ENCODE results near the gene TMEM184B. TPM values are rescaled to one million over a fixed set of nuclear protein-coding genes. Genes with fewer than 3 reads are reported as not detected.

TMEM184B gene
- total and polyA plus RNA-seq, 2 experiments from 2014 or later = 42.2 to 95.1 TPM

DNA sequence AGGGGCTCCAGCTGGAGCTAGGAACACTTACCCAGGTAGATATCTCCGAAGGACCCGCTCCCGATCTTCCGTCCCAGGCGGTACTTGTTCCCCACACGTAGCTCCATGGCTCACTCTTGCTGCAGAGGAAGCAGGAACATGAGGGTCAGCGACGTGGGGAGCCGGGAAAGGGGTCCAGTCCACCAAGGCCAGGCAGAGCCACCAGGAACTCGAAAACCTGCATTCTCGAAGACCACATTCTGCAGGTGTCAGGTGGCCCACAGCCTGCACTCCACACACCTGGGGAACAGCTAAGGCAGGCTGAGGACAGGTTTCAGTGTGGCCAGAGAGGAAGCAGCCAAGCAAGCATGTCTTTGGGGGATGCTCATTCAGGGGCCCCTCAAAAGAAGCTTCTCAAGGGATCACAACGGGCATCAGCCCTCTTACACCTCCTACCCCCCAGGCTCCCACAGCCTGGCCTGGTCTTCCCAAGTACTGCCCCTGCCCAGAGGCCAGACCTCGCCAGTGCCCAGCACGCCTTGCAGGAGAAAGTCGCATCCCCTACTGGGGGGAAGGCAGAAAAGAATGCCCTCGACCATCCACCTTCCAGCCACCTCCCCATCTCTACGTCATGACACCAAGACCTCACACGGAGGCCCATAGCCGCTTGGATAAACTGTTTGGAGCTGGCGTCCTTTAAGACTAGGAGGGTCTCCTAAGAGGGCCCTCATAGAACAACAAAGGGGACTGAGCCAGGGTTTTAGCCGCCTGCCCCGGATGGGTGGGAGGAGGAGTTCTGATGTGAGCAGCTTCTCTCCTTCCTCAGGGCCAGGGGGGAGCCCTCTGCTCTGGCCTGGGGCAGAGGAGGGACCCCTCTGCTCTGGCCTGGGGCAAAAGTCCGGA is 41.5 kb upstream of the TMEM184B start (continued):
- TF ChIP-seq, protein P1, sequence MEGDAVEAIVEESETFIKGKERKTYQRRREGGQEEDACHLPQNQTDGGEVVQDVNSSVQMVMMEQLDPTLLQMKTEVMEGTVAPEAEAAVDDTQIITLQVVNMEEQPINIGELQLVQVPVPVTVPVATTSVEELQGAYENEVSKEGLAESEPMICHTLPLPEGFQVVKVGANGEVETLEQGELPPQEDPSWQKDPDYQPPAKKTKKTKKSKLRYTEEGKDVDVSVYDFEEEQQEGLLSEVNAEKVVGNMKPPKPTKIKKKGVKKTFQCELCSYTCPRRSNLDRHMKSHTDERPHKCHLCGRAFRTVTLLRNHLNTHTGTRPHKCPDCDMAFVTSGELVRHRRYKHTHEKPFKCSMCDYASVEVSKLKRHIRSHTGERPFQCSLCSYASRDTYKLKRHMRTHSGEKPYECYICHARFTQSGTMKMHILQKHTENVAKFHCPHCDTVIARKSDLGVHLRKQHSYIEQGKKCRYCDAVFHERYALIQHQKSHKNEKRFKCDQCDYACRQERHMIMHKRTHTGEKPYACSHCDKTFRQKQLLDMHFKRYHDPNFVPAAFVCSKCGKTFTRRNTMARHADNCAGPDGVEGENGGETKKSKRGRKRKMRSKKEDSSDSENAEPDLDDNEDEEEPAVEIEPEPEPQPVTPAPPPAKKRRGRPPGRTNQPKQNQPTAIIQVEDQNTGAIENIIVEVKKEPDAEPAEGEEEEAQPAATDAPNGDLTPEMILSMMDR (conservative IDR thresholded peaks at IDR 0.05; ENCODE audit: low read depth in 2 of 2) = no peak
- TF ChIP-seq ZNF114 (CRISPR knock-in tag; IDR thresholded peaks at IDR 0.05) (no peak), CREB1 (CRISPR knock-in tag; IDR thresholded peaks at IDR 0.05; ENCODE audit: low read depth) (no peak), ZNF331 (CRISPR knock-in tag; IDR thresholded peaks at IDR 0.05; ENCODE audit: low read depth) (no peak)
- TF ChIP-seq, protein P2, sequence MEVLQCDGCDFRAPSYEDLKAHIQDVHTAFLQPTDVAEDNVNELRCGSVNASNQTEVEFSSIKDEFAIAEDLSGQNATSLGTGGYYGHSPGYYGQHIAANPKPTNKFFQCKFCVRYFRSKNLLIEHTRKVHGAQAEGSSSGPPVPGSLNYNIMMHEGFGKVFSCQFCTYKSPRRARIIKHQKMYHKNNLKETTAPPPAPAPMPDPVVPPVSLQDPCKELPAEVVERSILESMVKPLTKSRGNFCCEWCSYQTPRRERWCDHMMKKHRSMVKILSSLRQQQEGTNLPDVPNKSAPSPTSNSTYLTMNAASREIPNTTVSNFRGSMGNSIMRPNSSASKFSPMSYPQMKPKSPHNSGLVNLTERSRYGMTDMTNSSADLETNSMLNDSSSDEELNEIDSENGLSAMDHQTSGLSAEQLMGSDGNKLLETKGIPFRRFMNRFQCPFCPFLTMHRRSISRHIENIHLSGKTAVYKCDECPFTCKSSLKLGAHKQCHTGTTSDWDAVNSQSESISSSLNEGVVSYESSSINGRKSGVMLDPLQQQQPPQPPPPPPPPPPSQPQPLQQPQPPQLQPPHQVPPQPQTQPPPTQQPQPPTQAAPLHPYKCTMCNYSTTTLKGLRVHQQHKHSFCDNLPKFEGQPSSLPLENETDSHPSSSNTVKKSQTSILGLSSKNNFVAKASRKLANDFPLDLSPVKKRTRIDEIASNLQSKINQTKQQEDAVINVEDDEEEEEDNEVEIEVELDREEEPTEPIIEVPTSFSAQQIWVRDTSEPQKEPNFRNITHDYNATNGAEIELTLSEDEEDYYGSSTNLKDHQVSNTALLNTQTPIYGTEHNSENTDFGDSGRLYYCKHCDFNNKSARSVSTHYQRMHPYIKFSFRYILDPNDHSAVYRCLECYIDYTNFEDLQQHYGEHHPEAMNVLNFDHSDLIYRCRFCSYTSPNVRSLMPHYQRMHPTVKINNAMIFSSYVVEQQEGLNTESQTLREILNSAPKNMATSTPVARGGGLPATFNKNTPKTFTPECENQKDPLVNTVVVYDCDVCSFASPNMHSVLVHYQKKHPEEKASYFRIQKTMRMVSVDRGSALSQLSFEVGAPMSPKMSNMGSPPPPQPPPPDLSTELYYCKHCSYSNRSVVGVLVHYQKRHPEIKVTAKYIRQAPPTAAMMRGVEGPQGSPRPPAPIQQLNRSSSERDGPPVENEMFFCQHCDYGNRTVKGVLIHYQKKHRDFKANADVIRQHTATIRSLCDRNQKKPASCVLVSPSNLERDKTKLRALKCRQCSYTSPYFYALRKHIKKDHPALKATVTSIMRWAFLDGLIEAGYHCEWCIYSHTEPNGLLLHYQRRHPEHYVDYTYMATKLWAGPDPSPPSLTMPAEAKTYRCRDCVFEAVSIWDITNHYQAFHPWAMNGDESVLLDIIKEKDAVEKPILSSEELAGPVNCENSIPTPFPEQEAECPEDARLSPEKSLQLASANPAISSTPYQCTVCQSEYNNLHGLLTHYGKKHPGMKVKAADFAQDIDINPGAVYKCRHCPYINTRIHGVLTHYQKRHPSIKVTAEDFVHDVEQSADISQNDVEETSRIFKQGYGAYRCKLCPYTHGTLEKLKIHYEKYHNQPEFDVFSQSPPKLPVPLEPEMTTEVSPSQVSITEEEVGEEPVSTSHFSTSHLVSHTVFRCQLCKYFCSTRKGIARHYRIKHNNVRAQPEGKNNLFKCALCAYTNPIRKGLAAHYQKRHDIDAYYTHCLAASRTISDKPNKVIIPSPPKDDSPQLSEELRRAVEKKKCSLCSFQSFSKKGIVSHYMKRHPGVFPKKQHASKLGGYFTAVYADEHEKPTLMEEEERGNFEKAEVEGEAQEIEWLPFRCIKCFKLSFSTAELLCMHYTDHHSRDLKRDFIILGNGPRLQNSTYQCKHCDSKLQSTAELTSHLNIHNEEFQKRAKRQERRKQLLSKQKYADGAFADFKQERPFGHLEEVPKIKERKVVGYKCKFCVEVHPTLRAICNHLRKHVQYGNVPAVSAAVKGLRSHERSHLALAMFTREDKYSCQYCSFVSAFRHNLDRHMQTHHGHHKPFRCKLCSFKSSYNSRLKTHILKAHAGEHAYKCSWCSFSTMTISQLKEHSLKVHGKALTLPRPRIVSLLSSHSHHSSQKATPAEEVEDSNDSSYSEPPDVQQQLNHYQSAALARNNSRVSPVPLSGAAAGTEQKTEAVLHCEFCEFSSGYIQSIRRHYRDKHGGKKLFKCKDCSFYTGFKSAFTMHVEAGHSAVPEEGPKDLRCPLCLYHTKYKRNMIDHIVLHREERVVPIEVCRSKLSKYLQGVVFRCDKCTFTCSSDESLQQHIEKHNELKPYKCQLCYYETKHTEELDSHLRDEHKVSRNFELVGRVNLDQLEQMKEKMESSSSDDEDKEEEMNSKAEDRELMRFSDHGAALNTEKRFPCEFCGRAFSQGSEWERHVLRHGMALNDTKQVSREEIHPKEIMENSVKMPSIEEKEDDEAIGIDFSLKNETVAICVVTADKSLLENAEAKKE (CRISPR knock-in tag; IDR thresholded peaks at IDR 0.05) = no peak

Data from GM23338 (cell line).